Nephron progenitor cell (in vitro differentiated cells): Measurements from ENCODE around the gene PDCD1LG2.

Experiments used
- DNase-seq: peaks from one replicate; pipeline ENCODE4 v3.0.0; 2021
- H3K27ac Mint-ChIP-seq: 2 replicates; pipeline ENCODE4 v1.8.0; 2021; ENCODE audit warnings: mild to moderate bottlenecking, moderate library complexity, mixed read lengths
- H3K27me3 Mint-ChIP-seq: 2 replicates; pipeline ENCODE4 v1.8.0; 2021; ENCODE audit warnings: mild to moderate bottlenecking, low read depth, mixed read lengths; ENCODE audit not compliant: poor library complexity
- H3K36me3 Mint-ChIP-seq: 2 replicates; pipeline ENCODE4 v1.8.0; 2021; ENCODE audit warnings: low read depth, mixed read lengths
- H3K4me1 Mint-ChIP-seq: 2 replicates; pipeline ENCODE4 v1.8.0; 2021; ENCODE audit warnings: mixed read lengths
- H3K4me3 Mint-ChIP-seq: 2 replicates; pipeline ENCODE4 v1.8.0; 2021; ENCODE audit warnings: mild to moderate bottlenecking, moderate library complexity, mixed read lengths
- H3K9me3 Mint-ChIP-seq: 2 replicates; pipeline ENCODE4 v1.8.0; 2021; ENCODE audit warnings: mild to moderate bottlenecking, moderate library complexity, mixed read lengths
- TF ChIP-seq, protein P1 (sequence below): fragments of 200-600 bp; sonication (generic); IDR thresholded peaks from 2 replicates; pipeline ENCODE4 v1.5.0; 2021; ENCODE audit warnings: antibody characterized with exemption

The PDCD1LG2 gene

DNA sequence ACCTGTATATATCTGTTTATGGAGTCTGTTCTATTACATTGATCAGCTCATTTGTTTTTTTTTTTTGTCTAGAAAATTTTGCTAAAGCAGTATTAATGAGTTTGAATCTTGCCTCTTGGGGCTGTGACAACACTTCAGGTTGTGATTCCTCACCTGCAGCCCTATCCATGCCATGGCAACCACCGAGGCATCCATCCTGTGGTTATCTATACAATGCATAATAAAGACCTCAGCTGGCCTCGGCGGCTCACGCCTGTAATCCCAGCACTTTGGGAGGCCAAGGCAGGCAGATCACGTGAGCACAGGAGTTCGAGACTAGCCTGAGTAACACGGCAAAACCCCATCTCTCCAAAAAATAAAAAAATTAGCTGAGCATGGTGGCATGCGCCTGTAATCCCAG lies 28.1 kb upstream of the PDCD1LG2 start:
- TF ChIP-seq, protein P1, sequence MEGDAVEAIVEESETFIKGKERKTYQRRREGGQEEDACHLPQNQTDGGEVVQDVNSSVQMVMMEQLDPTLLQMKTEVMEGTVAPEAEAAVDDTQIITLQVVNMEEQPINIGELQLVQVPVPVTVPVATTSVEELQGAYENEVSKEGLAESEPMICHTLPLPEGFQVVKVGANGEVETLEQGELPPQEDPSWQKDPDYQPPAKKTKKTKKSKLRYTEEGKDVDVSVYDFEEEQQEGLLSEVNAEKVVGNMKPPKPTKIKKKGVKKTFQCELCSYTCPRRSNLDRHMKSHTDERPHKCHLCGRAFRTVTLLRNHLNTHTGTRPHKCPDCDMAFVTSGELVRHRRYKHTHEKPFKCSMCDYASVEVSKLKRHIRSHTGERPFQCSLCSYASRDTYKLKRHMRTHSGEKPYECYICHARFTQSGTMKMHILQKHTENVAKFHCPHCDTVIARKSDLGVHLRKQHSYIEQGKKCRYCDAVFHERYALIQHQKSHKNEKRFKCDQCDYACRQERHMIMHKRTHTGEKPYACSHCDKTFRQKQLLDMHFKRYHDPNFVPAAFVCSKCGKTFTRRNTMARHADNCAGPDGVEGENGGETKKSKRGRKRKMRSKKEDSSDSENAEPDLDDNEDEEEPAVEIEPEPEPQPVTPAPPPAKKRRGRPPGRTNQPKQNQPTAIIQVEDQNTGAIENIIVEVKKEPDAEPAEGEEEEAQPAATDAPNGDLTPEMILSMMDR = no peak
- H3K9me3 Mint-ChIP-seq = peaks cover 8% of the 10 kb centered on the region
- H3K27me3 Mint-ChIP-seq = no peaks in the 10 kb centered on the region
- H3K4me1 Mint-ChIP-seq = no peaks in the 10 kb centered on the region
- no peaks in the 10 kb centered on the region for H3K36me3 Mint-ChIP-seq
- H3K4me3 Mint-ChIP-seq = no peak overlapping the region
- H3K27ac Mint-ChIP-seq = no peak overlapping the region
- no peak for DNase-seq

GRCh38 chr9:5483306-5483705 lies 27.0 kb upstream of the PDCD1LG2 start:
- Mint-ChIP-seq H3K4me3 (no peak overlapping the region), H3K4me1 (no peaks in the 10 kb centered on the region), H3K9me3 (no peaks in the 10 kb centered on the region), H3K27ac (no peak overlapping the region), H3K36me3 (no peaks in the 10 kb centered on the region), H3K27me3 (peaks cover 4% of the 10 kb centered on the region)
- TF ChIP-seq, protein P1 = no peak
- no peak for DNase-seq

DNA sequence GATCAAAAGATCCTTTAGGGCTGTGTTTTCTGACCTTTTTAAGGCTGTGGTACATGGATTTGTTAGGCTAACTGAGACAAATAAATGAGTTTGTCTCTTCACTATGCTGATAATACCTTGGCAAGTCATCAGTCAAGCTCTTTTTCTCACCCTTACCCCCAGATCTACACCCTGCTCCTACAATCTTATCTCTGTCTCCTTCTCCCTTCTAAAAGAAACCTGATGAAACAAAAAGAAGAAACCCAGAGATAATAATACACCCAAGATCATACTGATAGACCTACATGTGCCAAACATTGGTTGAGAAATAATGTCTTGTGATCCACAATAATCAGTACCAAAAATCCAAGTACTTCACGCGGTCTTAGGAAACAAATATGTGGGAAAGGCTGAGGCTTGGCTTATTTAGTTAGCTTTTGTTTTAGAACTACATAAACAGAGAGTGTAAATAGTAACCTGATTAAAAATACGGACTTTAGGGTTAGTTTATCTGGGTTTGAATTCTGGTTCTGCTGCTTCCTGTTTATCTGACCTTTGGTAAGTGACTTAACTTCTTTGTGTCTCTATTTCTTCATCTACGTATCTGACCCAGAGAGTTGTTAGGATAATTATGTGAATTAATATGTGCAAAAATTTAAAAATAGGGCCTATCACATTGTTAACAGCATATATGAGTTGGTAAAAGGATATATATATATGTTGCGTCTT lies 24.8 kb upstream of the PDCD1LG2 start:
- Mint-ChIP-seq H3K9me3 (no peaks in the 10 kb centered on the region), H3K4me1 (no peaks in the 10 kb centered on the region), H3K27me3 (peaks cover 7% of the 10 kb centered on the region), H3K4me3 (no peak overlapping the region), H3K27ac (no peak overlapping the region), H3K36me3 (no peaks in the 10 kb centered on the region)
- TF ChIP-seq, protein P1 = no peak
- no peak for DNase-seq

GRCh38 chr9:5486988-5487387 lies 23.3 kb upstream of the PDCD1LG2 start:
- DNase-seq = no peak
- H3K27ac Mint-ChIP-seq = no peak overlapping the region
- TF ChIP-seq, protein P1 = no peak
- no peaks in the 10 kb centered on the region for H3K36me3 Mint-ChIP-seq
- no peak overlapping the region for H3K4me3 Mint-ChIP-seq
- H3K4me1 Mint-ChIP-seq = no peaks in the 10 kb centered on the region
- no peaks in the 10 kb centered on the region for H3K9me3 Mint-ChIP-seq
- H3K27me3 Mint-ChIP-seq = peaks cover 10% of the 10 kb centered on the region

DNA sequence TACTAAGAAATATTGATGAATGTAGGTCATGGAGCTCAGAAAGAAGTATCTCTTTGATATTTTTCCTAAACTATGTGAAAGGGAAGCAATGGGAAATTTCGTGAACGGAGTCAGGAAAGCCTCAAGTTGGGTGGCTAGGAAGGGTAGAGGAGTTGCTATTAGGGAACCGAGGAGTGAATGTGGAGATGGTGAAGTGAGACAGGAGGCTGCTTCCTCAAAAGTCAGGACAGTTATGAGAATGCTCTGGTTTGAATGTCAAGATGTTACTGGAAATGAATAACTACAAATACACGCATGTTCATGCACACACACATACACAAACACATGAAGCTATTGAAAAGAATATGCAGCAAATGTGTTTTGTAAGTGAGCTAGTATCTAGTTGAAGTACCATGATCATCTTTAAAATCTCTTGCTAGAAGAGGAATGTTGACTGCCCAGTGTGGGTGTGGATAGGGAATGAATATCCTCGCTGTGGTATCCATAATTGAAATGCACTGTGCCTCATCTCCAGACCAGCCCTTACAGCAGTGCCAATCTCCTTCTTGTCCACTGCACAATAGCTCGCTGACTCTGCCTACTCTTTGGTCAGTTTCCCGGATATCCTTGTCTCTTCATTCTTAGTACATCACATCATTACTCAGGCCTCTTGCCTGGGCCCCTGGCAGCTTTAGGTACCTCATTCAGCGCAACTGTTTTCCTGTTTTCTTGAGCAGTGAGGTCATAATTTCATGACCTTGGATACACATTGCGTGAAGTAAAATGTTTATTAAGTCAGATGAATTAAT lies 21.9 kb upstream of the PDCD1LG2 start:
- H3K4me3 Mint-ChIP-seq = no peak overlapping the region
- H3K27me3 Mint-ChIP-seq = peaks cover 10% of the 10 kb centered on the region
- DNase-seq = no peak
- no peaks in the 10 kb centered on the region for H3K36me3 Mint-ChIP-seq
- no peaks in the 10 kb centered on the region for H3K9me3 Mint-ChIP-seq
- no peaks in the 10 kb centered on the region for H3K4me1 Mint-ChIP-seq
- TF ChIP-seq, protein P1 = no peak
- no peak overlapping the region for H3K27ac Mint-ChIP-seq
